Cardiac muscle cell (in vitro differentiated cells and primary cell): ENCODE data around the gene TRAPPC13. TPM values are rescaled to one million over a fixed set of nuclear protein-coding genes. Genes with fewer than 3 reads are reported as not detected.
A peak's percentile ranks its signal among the peaks of the same experiment; 100 is the strongest.
"Not testable (repeated sequence)": the region's sequence is repeated elsewhere in the genome, so short reads cannot be mapped to it uniquely, and the experiment has no call there.

Experiments used
- DNase-seq, 2 donors: peaks; one replicate each; pipeline versions ENCODE4 v3.0.0 to v3.0.0-alpha.2; 2010 to 2017; ENCODE audit warnings: low read depth in 1 of 2, low spot score in 1 of 2
- H3K27ac ChIP-seq: fragments of 200-600 bp; sonication (generic); 2 replicates; pipeline ENCODE4 v1.5.1; 2016
- H3K27me3 ChIP-seq: fragments of 200-600 bp; sonication (generic); 2 replicates; pipeline ENCODE4 v1.6.0; 2016; ENCODE audit warnings: control low read depth
- H3K36me3 ChIP-seq: fragments of 200-600 bp; sonication (generic); 2 replicates; pipeline ENCODE4 v1.5.1; 2016; ENCODE audit warnings: control low read depth
- H3K4me1 ChIP-seq: fragments of 200-600 bp; sonication (generic); 2 replicates; pipeline ENCODE4 v1.8.1; 2017; ENCODE audit warnings: low read depth, mild to moderate bottlenecking, mixed run types
- H3K4me3 ChIP-seq: fragments of 200-600 bp; sonication (generic); 2 replicates; pipeline ENCODE4 v1.5.1; 2016; ENCODE audit warnings: mild to moderate bottlenecking
- H3K9me3 ChIP-seq: fragments of 200-600 bp; sonication (generic); 2 replicates; pipeline ENCODE4 v1.5.1; 2017; ENCODE audit warnings: low read depth, mild to moderate bottlenecking, control low read depth
- CTCF ChIP-seq: IDR thresholded peaks from 2 replicates; pipeline ENCODE4 v1.5.1; 2012; ENCODE audit warnings: low read depth, mild to moderate bottlenecking, low read length
- polyA plus RNA-seq: library from polyadenylated mRNA; unstranded; fragments of >200 nt; fragmentation: Nextera tagmentation; extraction: Ambion mirVana; gene quantifications from 2 replicates; pipeline ENCODE4 v1.2.1, GENCODE V29; 2016
- total RNA-seq: library from RNA; depleted of rRNA; stranded (reverse); fragments of >200 nt; gene quantifications from 2 replicates; pipeline ENCODE4 v1.2.3, GENCODE V29; 2016

TRAPPC13 gene
- total and polyA plus RNA-seq, 2 experiments from 2014 or later, result 18.7 to 19.1 TPM

- no peak for TF ChIP-seq CTCF
- Histone ChIP-seq H3K4me3 (no peak overlapping the region), H3K9me3 (no peaks in the 10 kb centered on the region), H3K36me3 (peaks cover 59% of the 10 kb centered on the region), H3K27me3 (no peaks in the 10 kb centered on the region), H3K27ac (no peak overlapping the region), H3K4me1 (no peaks in the 10 kb centered on the region)
- DNase-seq, result no peak
Measured at GRCh38 chr5:65612298-65612907, 12.4 kb upstream of the TRAPPC13 start.

- H3K4me1 ChIP-seq, result peaks cover 8% of the 10 kb centered on the region
- H3K9me3 ChIP-seq, result no peaks in the 10 kb centered on the region
- TF ChIP-seq CTCF, result no peak
- no peak overlapping the region for H3K4me3 ChIP-seq
- peaks cover 6% of the 10 kb centered on the region for H3K36me3 ChIP-seq
- H3K27ac ChIP-seq, result no peak overlapping the region
- no peaks in the 10 kb centered on the region for H3K27me3 ChIP-seq
- peak in 1 of 2 donors; percentile 8 for DNase-seq
Measured at GRCh38 chr5:65620021-65620420, 4.8 kb upstream of the TRAPPC13 start.

GRCh38 chr5:65621961-65622360 lies 2.9 kb upstream of the TRAPPC13 start:
- H3K36me3 ChIP-seq, H3K27ac ChIP-seq, H3K9me3 ChIP-seq, DNase-seq, H3K4me3 ChIP-seq, H3K27me3 ChIP-seq: not testable (repeated sequence)
- peaks cover 14% of the 10 kb centered on the region for H3K4me1 ChIP-seq

GRCh38 chr5:65623482-65623881 lies 1.3 kb upstream of the TRAPPC13 start:
- H3K4me1 ChIP-seq, result peaks cover 14% of the 10 kb centered on the region

GRCh38 chr5:65624025-65624570 lies 729 bp upstream of the TRAPPC13 start, which contains the start of gene TRIM23:
TSS of gene TRIM23 (minus strand) at chr5:65624333. CDS start at chr5:65624274, 59 bp downstream.
- no peak for TF ChIP-seq CTCF
- Histone ChIP-seq H3K36me3 (no peaks in the 10 kb centered on the region), H3K4me1 (peaks cover 14% of the 10 kb centered on the region), H3K27me3 (no peaks in the 10 kb centered on the region), H3K27ac (peak within 1 kb of the TSS; percentile 87), H3K9me3 (no peaks in the 10 kb centered on the region), H3K4me3 (peak within 1 kb of the TSS; percentile 85)
- DNase-seq, result peak; percentile 95 to 96

More at GRCh38 chr5:65623482-65623881, 1.3 kb upstream of the TRAPPC13 start:
- DNase-seq, result no peak
- Histone ChIP-seq H3K9me3 (no peaks in the 10 kb centered on the region), H3K27me3 (no peaks in the 10 kb centered on the region), H3K36me3 (no peaks in the 10 kb centered on the region), H3K4me3 (peak overlapping the region; percentile 85), H3K27ac (peak overlapping the region; percentile 87)
- no peak for TF ChIP-seq CTCF

- Histone ChIP-seq H3K4me1 (peaks cover 14% of the 10 kb centered on the region), H3K36me3 (peaks cover 5% of the 10 kb centered on the region), H3K4me3 (peak overlapping the region; percentile 85), H3K27me3 (no peaks in the 10 kb centered on the region), H3K27ac (no peak overlapping the region), H3K9me3 (no peaks in the 10 kb centered on the region)
- DNase-seq, result no peak
- no peak for TF ChIP-seq CTCF
Measured at GRCh38 chr5:65625743-65626142, 916 bp downstream of the TRAPPC13 start.
